Lung (tissue), 12 donors: ENCODE data around the gene CSPG4. TPM values are rescaled to one million over a fixed set of nuclear protein-coding genes. Genes with fewer than 3 reads are reported as not detected.
"Not testable (repeated sequence)": the region's sequence is repeated elsewhere in the genome, so short reads cannot be mapped to it uniquely, and the experiment has no call there.

Source experiments
- ATAC-seq: fragments of 200-7000 bp; cut with Tn5 transposase; one replicate; pipeline ENCODE4 v1.9.1; 2020; ENCODE audit warnings: moderate number of reproducible peaks; ENCODE audit not compliant: insufficient read depth, low FRiP score
- DNase-seq, 3 donors: peaks; one replicate each; pipeline ENCODE4 v3.0.0-alpha.2; 2013 to 2017
- H3K27ac ChIP-seq, 2 donors: one replicate each; pipeline ENCODE4 v1.5.1; 2013; ENCODE audit warnings: mild to moderate bottlenecking in 2 of 2, moderate library complexity in 2 of 2, control low read depth in 1 of 2, inconsistent platforms in 1 of 2, low read depth in 1 of 2, low read length in 1 of 2
- H3K27me3 ChIP-seq, 3 donors: one replicate each; pipeline ENCODE4 v1.5.1; 2013; ENCODE audit warnings: low read length in 2 of 3; ENCODE audit not compliant: control insufficient read depth in 3 of 3, insufficient read depth in 3 of 3
- H3K36me3 ChIP-seq, 4 donors: one replicate each; pipeline ENCODE4 v1.5.1; 2013; ENCODE audit warnings: low read length in 4 of 4, mild to moderate bottlenecking in 1 of 4, moderate library complexity in 1 of 4; ENCODE audit not compliant: control insufficient read depth in 4 of 4, insufficient read depth in 4 of 4
- H3K4me1 ChIP-seq, 5 donors: one replicate each; pipeline ENCODE4 v1.5.1; 2013; ENCODE audit warnings: low read length in 5 of 5, mild to moderate bottlenecking in 2 of 5, moderate library complexity in 1 of 5; ENCODE audit not compliant: control insufficient read depth in 5 of 5, insufficient read depth in 5 of 5
- H3K4me3 ChIP-seq: one replicate; pipeline ENCODE4 v1.5.1; 2013; ENCODE audit warnings: mild to moderate bottlenecking, control low read depth, moderate library complexity
- H3K9ac ChIP-seq, 2 donors: one replicate each; pipeline ENCODE4 v1.5.1; 2013; ENCODE audit warnings: low read length in 2 of 2, control low read depth in 1 of 2; ENCODE audit not compliant: insufficient read depth in 1 of 2
- H3K9me3 ChIP-seq, 4 donors: one replicate each; pipeline ENCODE4 v1.5.1; 2013; ENCODE audit warnings: low read length in 3 of 4, mild to moderate bottlenecking in 1 of 4, moderate library complexity in 1 of 4; ENCODE audit not compliant: control insufficient read depth in 4 of 4, insufficient read depth in 3 of 4
- WGBS, 2 donors: extraction: QIAGEN DNeasy Blood & Tissue Kit; methylation state at CpG; one replicate each; pipeline ENCODE4 v1.1.7; 2013; 5-methylcytosine and 5-hydroxymethylcytosine counted together
- polyA plus RNA-seq, 2 donors: library from polyadenylated mRNA; stranded (reverse); fragments of 200-250 nt; gene quantifications; one replicate each; pipeline ENCODE4 v1.2.1, GENCODE V29; 2013
- total RNA-seq, 2 donors: library from RNA; depleted of rRNA in 1 of 2; stranded (reverse); fragments of >200 nt in 1 of 2; gene quantifications; one replicate each; pipeline ENCODE4 v1.2.1, GENCODE V29; 2014 to 2021
- TF ChIP-seq, protein P1 (sequence below): IDR thresholded peaks from 2 replicates; pipeline ENCODE4 v1.5.1; 2012; ENCODE audit warnings: mild to moderate bottlenecking; ENCODE audit errors: control extremely low read depth, extremely low read depth
- donor health status: control.
- donor health status: control.
- donor health status: Bipolar disorder and iron deficiency.
- donor health status: healthy.
- donor health status: DM: yes; HTN: yes; CAD: no.

The CSPG4 gene
- total and polyA plus RNA-seq, 4 donors: 8.5 to 38.1 (median 24.2) TPM

- TF ChIP-seq, protein P1, sequence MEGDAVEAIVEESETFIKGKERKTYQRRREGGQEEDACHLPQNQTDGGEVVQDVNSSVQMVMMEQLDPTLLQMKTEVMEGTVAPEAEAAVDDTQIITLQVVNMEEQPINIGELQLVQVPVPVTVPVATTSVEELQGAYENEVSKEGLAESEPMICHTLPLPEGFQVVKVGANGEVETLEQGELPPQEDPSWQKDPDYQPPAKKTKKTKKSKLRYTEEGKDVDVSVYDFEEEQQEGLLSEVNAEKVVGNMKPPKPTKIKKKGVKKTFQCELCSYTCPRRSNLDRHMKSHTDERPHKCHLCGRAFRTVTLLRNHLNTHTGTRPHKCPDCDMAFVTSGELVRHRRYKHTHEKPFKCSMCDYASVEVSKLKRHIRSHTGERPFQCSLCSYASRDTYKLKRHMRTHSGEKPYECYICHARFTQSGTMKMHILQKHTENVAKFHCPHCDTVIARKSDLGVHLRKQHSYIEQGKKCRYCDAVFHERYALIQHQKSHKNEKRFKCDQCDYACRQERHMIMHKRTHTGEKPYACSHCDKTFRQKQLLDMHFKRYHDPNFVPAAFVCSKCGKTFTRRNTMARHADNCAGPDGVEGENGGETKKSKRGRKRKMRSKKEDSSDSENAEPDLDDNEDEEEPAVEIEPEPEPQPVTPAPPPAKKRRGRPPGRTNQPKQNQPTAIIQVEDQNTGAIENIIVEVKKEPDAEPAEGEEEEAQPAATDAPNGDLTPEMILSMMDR: no peak
- no peaks in the 10 kb centered on the region for H3K27me3 ChIP-seq
- DNase-seq (peak; percentile 82 to 89 (median 84)), ATAC-seq (no peak)
- H3K9ac ChIP-seq: no peak overlapping the region
- H3K9me3 ChIP-seq: no peaks in the 10 kb centered on the region
- H3K4me1 ChIP-seq: peaks cover 3 to 29% (median 12%) of the 10 kb centered on the region in 5 donors
- no peak overlapping the region for H3K4me3 ChIP-seq
- peaks cover 0 to 6% (median 0%) of the 10 kb centered on the region in 4 donors for H3K36me3 ChIP-seq
- 26 to 43% methylated on average over 20 of the region's 20 CpGs for WGBS, 2 donors
- H3K27ac ChIP-seq: peak overlapping the region; percentile 4 to 67
Observed at GRCh38 chr15:75694241-75695182, 18.1 kb downstream of the CSPG4 start.

DNA sequence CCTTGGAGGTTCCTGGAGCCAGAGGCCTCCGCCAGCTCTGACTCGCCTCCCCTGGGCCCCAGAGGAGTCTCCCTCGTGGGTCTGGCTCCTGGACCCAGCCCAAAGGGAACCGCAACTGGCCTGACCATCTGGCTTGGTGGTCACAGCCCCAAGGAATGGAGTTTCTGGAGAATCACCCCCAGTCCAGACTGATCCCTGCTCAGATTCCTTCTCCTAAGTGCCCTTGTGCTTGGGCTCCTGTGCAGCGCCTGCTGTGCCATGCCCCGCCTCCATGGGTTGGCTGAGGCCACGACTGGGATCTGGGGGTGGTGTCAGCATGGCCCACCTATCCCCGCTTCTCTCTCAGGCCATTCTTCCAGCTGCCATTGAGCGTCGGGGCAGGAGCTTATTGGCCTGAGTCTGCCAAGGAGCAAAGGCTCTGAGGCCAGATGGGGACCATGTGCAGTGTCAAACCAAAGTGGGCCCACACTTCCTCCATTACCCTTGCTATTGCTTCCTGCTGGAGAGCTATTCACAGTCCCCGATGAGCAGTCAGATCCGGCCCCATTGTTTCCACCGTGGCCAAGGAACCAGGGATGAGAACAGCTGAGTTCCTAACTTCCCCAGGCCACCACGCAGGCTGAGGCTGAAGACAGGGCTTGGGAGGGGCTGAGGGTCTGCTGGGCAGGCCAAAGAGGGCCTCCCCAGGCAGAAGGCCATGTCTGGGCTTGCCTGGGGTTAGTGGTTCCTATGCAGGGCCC is 19.0 kb downstream of the CSPG4 start:
- peak overlapping the region; percentile 4 to 67 for H3K27ac ChIP-seq
- peaks cover 3 to 29% (median 12%) of the 10 kb centered on the region in 5 donors for H3K4me1 ChIP-seq
- no peak for ATAC-seq
- DNase-seq: peak in 2 of 3 donors; percentile 42 to 52
- H3K36me3 ChIP-seq: peaks cover 0 to 6% (median 0%) of the 10 kb centered on the region in 4 donors
- 37 to 46% methylated on average over 14 of the region's 14 CpGs for WGBS, 2 donors
- H3K9ac ChIP-seq: no peak overlapping the region
- no peaks in the 10 kb centered on the region for H3K9me3 ChIP-seq
- TF ChIP-seq, protein P1: no peak
- no peak overlapping the region for H3K4me3 ChIP-seq
- H3K27me3 ChIP-seq: no peaks in the 10 kb centered on the region

GRCh38 chr15:75693028-75693427 is 19.6 kb downstream of the CSPG4 start:
- not testable (repeated sequence) for H3K27ac ChIP-seq, DNase-seq

DNA sequence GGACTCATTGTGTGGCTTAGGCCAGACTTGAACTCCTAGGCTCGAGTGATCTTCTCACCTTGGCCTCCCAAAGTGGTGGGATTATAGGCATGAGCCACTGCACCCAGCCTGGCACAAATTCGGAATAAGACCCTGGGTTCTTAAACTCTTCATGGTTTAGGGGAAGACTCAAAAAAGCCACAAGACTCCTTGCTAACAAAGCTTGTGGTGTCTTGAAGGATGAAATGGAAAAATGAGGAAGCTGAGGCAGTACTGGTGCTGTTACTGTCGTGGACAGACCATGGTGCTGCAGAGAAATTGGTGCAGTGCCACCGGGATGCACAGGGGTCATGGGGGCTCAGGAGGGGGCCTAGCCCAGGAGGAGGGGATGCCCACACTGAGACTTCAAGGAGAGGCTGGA is 20.3 kb downstream of the CSPG4 start:
- not testable (repeated sequence) for H3K9ac ChIP-seq, ATAC-seq, H3K4me3 ChIP-seq, H3K27ac ChIP-seq, DNase-seq, H3K36me3 ChIP-seq, H3K9me3 ChIP-seq, H3K27me3 ChIP-seq
- peaks cover 3 to 29% (median 12%) of the 10 kb centered on the region in 5 donors for H3K4me1 ChIP-seq
- 48 to 67% methylated on average over 4 of the region's 4 CpGs for WGBS, 2 donors

More at GRCh38 chr15:75693028-75693427, 19.6 kb downstream of the CSPG4 start:
- peaks cover 3 to 29% (median 12%) of the 10 kb centered on the region in 5 donors for H3K4me1 ChIP-seq
- not testable (repeated sequence) for ATAC-seq, H3K9me3 ChIP-seq, H3K27me3 ChIP-seq, H3K36me3 ChIP-seq, H3K4me3 ChIP-seq, H3K9ac ChIP-seq
- WGBS, 2 donors: 72 to 73% methylated on average over 7 to 11 of the region's 15 CpGs

- not testable (repeated sequence) for DNase-seq, H3K36me3 ChIP-seq, H3K27me3 ChIP-seq, H3K9ac ChIP-seq, ATAC-seq, H3K9me3 ChIP-seq, H3K27ac ChIP-seq, H3K4me3 ChIP-seq
- peaks cover 0 to 11% (median 9%) of the 10 kb centered on the region in 5 donors for H3K4me1 ChIP-seq
- WGBS, 2 donors: 91 to 94% methylated on average over 20 of the region's 20 CpGs
Observed at GRCh38 chr15:75689429-75689828, 23.2 kb downstream of the CSPG4 start.
